ENCODE measurements around the gene OR6N2.

The OR6N2 gene

DNA sequence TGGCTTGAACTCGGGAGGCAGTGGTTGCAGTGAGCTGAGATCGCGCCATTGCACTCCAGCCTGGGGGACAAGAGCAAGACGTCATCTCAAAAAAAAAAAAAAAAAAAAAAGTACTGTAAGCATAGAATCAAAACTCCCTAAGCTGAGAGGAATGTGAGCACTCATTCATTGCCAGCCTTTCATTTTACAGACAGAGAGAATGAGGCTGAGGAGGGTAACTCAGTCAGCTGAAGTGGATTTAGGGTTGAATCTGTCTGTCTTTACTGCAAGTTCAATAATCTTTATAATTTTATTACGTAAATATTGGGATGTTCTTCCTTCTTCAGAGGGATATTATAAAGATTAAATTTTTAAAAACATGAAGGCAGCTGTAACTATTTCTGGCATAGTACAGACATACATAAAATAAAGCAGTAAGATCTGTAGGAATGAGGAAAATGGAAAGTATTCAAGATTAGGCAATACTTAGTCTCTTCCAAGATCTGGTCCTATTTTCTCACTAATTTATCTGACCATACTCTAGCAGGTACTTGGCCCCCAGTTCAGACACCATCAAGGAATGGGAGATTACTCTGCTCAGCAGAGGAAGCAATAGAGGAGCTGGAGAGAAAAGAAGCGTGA lies 26.0 kb upstream of the OR6N2 start:
- in situ Hi-C loops (cut with HindIII; ENCODE audit: low sequenced_read_pairs), result no loop called here

DNA sequence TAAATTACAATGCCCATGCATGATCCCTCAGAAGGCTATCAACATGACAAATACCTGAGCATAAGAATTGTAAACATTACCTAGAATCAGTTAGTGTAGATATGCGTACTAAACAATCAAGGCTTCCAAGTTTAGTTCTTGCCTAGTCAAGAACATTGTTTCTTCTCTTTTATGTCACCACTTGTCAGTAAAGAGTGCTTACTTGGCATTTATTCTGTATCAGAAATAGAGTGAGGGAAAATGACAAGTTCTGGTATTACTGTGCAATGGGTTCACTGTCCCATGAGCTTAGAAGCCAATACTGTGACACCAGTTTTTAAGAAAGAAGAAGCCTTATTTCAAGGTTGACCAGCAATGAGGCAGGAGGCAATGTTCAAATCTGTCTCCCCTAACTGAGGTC lies 22.7 kb upstream of the OR6N2 start:
- DNase-seq (ENCODE audit: low read depth, low spot score), result no peak
- TF ChIP-seq, protein P1, sequence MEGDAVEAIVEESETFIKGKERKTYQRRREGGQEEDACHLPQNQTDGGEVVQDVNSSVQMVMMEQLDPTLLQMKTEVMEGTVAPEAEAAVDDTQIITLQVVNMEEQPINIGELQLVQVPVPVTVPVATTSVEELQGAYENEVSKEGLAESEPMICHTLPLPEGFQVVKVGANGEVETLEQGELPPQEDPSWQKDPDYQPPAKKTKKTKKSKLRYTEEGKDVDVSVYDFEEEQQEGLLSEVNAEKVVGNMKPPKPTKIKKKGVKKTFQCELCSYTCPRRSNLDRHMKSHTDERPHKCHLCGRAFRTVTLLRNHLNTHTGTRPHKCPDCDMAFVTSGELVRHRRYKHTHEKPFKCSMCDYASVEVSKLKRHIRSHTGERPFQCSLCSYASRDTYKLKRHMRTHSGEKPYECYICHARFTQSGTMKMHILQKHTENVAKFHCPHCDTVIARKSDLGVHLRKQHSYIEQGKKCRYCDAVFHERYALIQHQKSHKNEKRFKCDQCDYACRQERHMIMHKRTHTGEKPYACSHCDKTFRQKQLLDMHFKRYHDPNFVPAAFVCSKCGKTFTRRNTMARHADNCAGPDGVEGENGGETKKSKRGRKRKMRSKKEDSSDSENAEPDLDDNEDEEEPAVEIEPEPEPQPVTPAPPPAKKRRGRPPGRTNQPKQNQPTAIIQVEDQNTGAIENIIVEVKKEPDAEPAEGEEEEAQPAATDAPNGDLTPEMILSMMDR (IDR thresholded peaks at IDR 0.05; ENCODE audit: low read depth, low read length), result no peak
- no peak overlapping the region for H3K4me3 ChIP-seq (ENCODE audit: low read depth, low read length)
- in situ Hi-C loops (cut with HindIII; ENCODE audit: low sequenced_read_pairs), result no loop called here

More for the DNA sequence above, 26.0 kb upstream of the OR6N2 start:
- TF ChIP-seq, protein P1 (IDR thresholded peaks at IDR 0.05; ENCODE audit: low read depth, low read length), result no peak
- no peak for DNase-seq (ENCODE audit: low read depth, low spot score)
- H3K4me3 ChIP-seq (ENCODE audit: low read depth, low read length), result no peak overlapping the region

DNA sequence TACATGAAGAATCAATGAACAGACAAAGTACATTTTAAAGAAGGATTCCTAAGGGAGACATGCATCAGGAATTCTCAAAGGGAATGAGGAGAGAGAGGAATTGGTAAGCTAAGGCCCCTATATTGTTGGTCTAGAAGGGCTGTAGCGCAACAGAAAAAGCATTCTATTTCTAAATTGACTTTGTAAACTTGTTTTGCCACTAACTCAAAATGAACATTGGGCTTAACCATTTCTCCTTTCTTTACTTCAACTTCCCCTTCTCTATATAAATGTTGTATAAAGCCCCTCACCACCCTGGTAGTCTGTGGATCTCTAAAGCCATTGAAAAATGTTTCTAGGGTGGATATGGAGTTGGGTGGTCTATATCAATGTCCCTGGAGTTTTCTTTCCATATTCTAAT lies 20.4 kb upstream of the OR6N2 start:
- in situ Hi-C loops (cut with HindIII; ENCODE audit: low sequenced_read_pairs), result no loop called here

DNA sequence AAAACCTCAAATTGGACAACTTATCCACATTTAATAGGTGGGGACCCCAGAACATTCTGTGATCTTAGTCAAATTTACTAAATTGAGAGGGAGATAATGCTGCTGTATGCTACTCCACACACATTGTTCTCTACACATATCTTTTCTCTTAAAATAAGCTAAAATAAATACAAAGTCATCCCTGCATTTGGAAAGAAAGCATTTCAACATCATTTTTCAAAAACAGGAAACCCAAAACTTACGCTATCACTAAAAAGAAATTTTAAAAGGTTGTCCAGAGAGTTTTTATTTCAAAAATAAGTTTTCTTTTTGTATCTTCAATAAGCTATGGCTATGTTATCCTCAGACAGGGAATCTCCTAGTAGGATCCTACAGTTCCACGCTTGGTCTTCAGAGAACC lies 19.5 kb upstream of the OR6N2 start:
- no peak for DNase-seq (ENCODE audit: low read depth, low spot score)
- no peak overlapping the region for H3K4me3 ChIP-seq (ENCODE audit: low read depth, low read length)
- in situ Hi-C loops (cut with HindIII; ENCODE audit: low sequenced_read_pairs), result no loop called here
- TF ChIP-seq, protein P1 (IDR thresholded peaks at IDR 0.05; ENCODE audit: low read depth, low read length), result no peak

More for the DNA sequence above, 20.4 kb upstream of the OR6N2 start:
- DNase-seq (ENCODE audit: low read depth, low spot score), result no peak
- TF ChIP-seq, protein P1 (IDR thresholded peaks at IDR 0.05; ENCODE audit: low read depth, low read length), result no peak
- H3K4me3 ChIP-seq (ENCODE audit: low read depth, low read length), result no peak overlapping the region

DNA sequence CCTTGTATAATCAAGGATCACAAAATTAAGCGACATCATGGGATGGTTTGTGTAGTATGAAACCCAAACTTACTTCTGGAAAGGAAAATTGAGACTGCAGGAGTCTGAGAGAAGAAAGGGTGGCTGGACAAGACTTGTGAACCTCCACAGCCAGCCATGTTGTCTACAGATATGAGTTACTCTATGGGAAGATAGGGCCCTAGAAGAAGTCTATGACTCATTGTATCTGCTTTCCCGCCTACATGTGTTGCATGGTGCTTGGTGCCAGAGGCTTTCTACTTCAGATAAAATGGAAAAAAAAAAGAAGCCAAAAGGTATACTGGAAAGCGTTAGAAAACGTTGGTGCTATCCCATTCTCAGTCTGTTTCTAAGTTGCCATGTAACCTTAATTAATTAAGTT lies 18.7 kb upstream of the OR6N2 start:
- H3K4me3 ChIP-seq (ENCODE audit: low read depth, low read length), result no peak overlapping the region
- DNase-seq (ENCODE audit: low read depth, low spot score), result no peak
- in situ Hi-C loops (cut with HindIII; ENCODE audit: low sequenced_read_pairs), result no loop called here
- TF ChIP-seq, protein P1 (IDR thresholded peaks at IDR 0.05; ENCODE audit: low read depth, low read length), result no peak

DNA sequence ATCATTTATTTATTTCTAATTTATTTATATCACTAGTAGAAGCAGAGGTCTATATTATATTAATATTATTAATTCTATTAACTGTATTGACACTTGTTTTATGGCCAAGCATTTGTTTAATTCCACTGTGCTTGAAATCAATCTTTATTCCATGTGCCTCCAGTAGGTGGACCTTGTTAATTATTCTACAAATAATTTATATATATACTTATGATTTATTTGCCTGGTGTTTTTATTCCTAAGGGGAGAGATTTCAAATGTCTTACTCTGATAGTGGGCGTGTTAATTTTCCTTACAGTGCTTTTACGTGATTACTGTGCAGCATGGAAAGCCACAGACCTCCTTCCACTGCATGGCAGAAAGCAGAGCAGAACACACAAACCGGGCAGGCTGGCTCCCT lies 17.5 kb upstream of the OR6N2 start:
- in situ Hi-C loops (cut with HindIII; ENCODE audit: low sequenced_read_pairs), result no loop called here
- DNase-seq (ENCODE audit: low read depth, low spot score), result no peak
- H3K4me3 ChIP-seq (ENCODE audit: low read depth, low read length), result no peak overlapping the region
- TF ChIP-seq, protein P1 (IDR thresholded peaks at IDR 0.05; ENCODE audit: low read depth, low read length), result no peak

Measured in astrocyte of the spinal cord (primary cell).